Loucy (cell line): ENCODE measurements around the gene RAB25.

ENCODE experiments used
- H2AFZ ChIP-seq: fragments of 200-600 bp; sonication (generic); 2 replicates; pipeline ENCODE4 v1.6.0; 2016; ENCODE audit warnings: antibody characterized with exemption, mild to moderate bottlenecking, low read length, moderate library complexity
- H3F3A ChIP-seq: fragments of 200-600 bp; 2 replicates; pipeline ENCODE4 v1.6.0; 2016; ENCODE audit warnings: antibody characterized with exemption, low read depth, mild to moderate bottlenecking
- H3K27me3 ChIP-seq: fragments of 200-600 bp; sonication (generic); 2 replicates; pipeline ENCODE4 v1.6.1; 2014; ENCODE audit warnings: low read length, mild to moderate bottlenecking; ENCODE audit not compliant: insufficient read depth, poor library complexity, severe bottlenecking
- H3K36me3 ChIP-seq: fragments of 200-600 bp; sonication (generic); 2 replicates; pipeline ENCODE4 v1.6.1; 2016; ENCODE audit warnings: low read length; ENCODE audit not compliant: insufficient read depth
- H3K4me1 ChIP-seq: fragments of 200-600 bp; sonication (generic); 2 replicates; pipeline ENCODE4 v1.5.1; 2014; ENCODE audit warnings: low read length, mild to moderate bottlenecking; ENCODE audit not compliant: insufficient read depth, poor library complexity, severe bottlenecking
- H3K4me2 ChIP-seq: fragments of 200-600 bp; sonication (generic); 2 replicates; pipeline ENCODE4 v1.6.0; 2014; ENCODE audit warnings: antibody characterized with exemption, low read length, low read depth, mild to moderate bottlenecking; ENCODE audit not compliant: poor library complexity, severe bottlenecking
- H3K4me3 ChIP-seq: fragments of 200-600 bp; sonication (generic); 2 replicates; pipeline ENCODE4 v1.5.1; 2014; ENCODE audit warnings: low read length, mild to moderate bottlenecking, mixed read lengths; ENCODE audit not compliant: poor library complexity, severe bottlenecking
- H3K79me2 ChIP-seq: fragments of 200-600 bp; sonication (generic); 2 replicates; pipeline ENCODE4 v1.6.1; 2014; ENCODE audit warnings: low read length; ENCODE audit not compliant: insufficient read depth
- H3K9ac ChIP-seq: fragments of 200-600 bp; sonication (generic); 2 replicates; pipeline ENCODE4 v1.6.0; 2014; ENCODE audit warnings: mild to moderate bottlenecking, low read depth, low read length, moderate library complexity; ENCODE audit not compliant: poor library complexity, severe bottlenecking
- H3K9me2 ChIP-seq: fragments of 200-600 bp; sonication (generic); replicated peaks from 2 replicates; pipeline ENCODE4 v1.6.1; 2016; ENCODE audit warnings: low read depth, low read length, mixed read lengths
- H3K9me3 ChIP-seq: fragments of 200-600 bp; sonication (generic); 2 replicates; pipeline ENCODE4 v1.6.1; 2014; ENCODE audit warnings: mild to moderate bottlenecking, antibody characterized with exemption, low read length, low read depth; ENCODE audit not compliant: insufficient read depth
- H4K20me1 ChIP-seq: fragments of 200-600 bp; sonication (generic); 2 replicates; pipeline ENCODE4 v1.6.0; 2014; ENCODE audit warnings: antibody characterized with exemption, low read length, mild to moderate bottlenecking; ENCODE audit not compliant: insufficient read depth, poor library complexity, severe bottlenecking
- CTCF ChIP-seq: fragments of 200-600 bp; sonication (generic); conservative IDR thresholded peaks from 2 replicates; pipeline ENCODE4 v1.5.1; 2014; ENCODE audit warnings: mild to moderate bottlenecking, antibody characterized with exemption, low read length
- EZH2phosphoT487 ChIP-seq: fragments of 200-600 bp; IDR thresholded peaks from 2 replicates; pipeline ENCODE4 v1.6.1; 2018; ENCODE audit warnings: antibody characterized with exemption, mild to moderate bottlenecking, moderate library complexity, borderline replicate concordance

Gene RAB25

GRCh38 chr1:156090138-156090839 lies 29.3 kb downstream of the RAB25 start:
- TF ChIP-seq EZH2phosphoT487 (no peak), CTCF (no peak)
- no peaks in the 10 kb centered on the region for H3K9me2 ChIP-seq
- no peak overlapping the region for H3K4me3 ChIP-seq
- H3K4me2 ChIP-seq, result no peak overlapping the region
- no peak overlapping the region for H3K9ac ChIP-seq
- no peaks in the 10 kb centered on the region for H3F3A ChIP-seq
- no peak overlapping the region for H2AFZ ChIP-seq
- H3K9me3 ChIP-seq, result no peaks in the 10 kb centered on the region
- no peaks in the 10 kb centered on the region for H3K79me2 ChIP-seq
- no peaks in the 10 kb centered on the region for H4K20me1 ChIP-seq
- no peaks in the 10 kb centered on the region for H3K36me3 ChIP-seq
- H3K27me3 ChIP-seq, result no peaks in the 10 kb centered on the region
- H3K4me1 ChIP-seq, result peaks cover 4% of the 10 kb centered on the region

DNA sequence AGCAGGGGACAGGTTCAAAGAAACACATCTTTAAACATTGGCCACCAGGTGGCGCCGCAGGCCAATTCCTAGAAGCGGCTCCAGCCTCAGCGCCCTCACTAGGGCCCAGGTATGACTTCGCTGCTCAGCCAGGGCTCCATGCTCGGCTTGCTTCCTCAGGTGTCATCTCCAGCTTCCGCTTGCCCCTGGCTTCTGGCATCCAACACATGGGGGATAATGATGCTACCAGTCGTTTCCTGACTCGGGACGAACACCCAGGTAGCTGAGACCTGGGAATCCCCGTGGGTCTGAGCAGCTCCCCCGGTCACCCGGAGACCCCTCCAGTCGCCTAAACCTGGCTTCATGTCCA lies 29.9 kb downstream of the RAB25 start:
- no peak overlapping the region for H2AFZ ChIP-seq
- no peaks in the 10 kb centered on the region for H3K79me2 ChIP-seq
- no peak overlapping the region for H3K4me3 ChIP-seq
- H3K9me2 ChIP-seq, result no peaks in the 10 kb centered on the region
- no peaks in the 10 kb centered on the region for H3K27me3 ChIP-seq
- TF ChIP-seq EZH2phosphoT487 (no peak), CTCF (peak; percentile 88)
- no peak overlapping the region for H3K4me2 ChIP-seq
- no peaks in the 10 kb centered on the region for H3K36me3 ChIP-seq
- no peaks in the 10 kb centered on the region for H3F3A ChIP-seq
- H3K9ac ChIP-seq, result no peak overlapping the region
- no peaks in the 10 kb centered on the region for H3K9me3 ChIP-seq
- H3K4me1 ChIP-seq, result peaks cover 4% of the 10 kb centered on the region
- no peaks in the 10 kb centered on the region for H4K20me1 ChIP-seq

DNA sequence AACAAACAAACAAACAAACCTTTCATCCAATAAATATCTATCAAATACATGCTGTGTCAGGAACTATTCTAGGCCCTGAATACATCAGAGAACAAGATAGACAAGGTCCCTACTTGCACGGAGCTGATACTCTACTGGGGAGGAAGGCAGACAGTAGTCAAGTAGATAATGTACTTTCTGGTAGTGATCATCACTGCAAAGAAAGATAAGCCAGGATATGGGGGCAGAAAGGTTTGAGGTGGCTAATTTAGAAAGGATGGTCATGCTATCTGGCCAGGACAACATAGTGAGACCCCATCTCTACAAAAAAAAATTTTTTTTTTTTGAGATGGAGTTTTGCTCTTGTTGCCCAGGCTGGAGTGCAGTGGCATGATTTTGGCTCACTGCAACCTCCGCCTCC lies 30.6 kb downstream of the RAB25 start:
- H4K20me1 ChIP-seq, result no peaks in the 10 kb centered on the region
- H3K9ac ChIP-seq, result no peak overlapping the region
- peaks cover 4% of the 10 kb centered on the region for H3K4me1 ChIP-seq
- H3K9me2 ChIP-seq, result no peaks in the 10 kb centered on the region
- H3K9me3 ChIP-seq, result no peaks in the 10 kb centered on the region
- no peaks in the 10 kb centered on the region for H3F3A ChIP-seq
- no peaks in the 10 kb centered on the region for H3K36me3 ChIP-seq
- H3K27me3 ChIP-seq, result no peaks in the 10 kb centered on the region
- no peak overlapping the region for H3K4me3 ChIP-seq
- H3K79me2 ChIP-seq, result no peaks in the 10 kb centered on the region
- no peak overlapping the region for H3K4me2 ChIP-seq
- no peak overlapping the region for H2AFZ ChIP-seq
- no peak for TF ChIP-seq EZH2phosphoT487
- no peak for TF ChIP-seq CTCF
